HG03064 (cell line): ENCODE results near the gene PCSK2.

ENCODE experiments used
- ATAC-seq: cut with Tn5 transposase; IDR thresholded peaks from one replicate; pipeline ENCODE4 v1.9.1; 2021; ENCODE audit warnings: low read depth; ENCODE audit not compliant: unreplicated experiment

PCSK2 gene

GRCh38 chr20:17439616-17440296 is 212.9 kb downstream of the PCSK2 start:
- ATAC-seq, result no peak

GRCh38 chr20:17441745-17442144 is 214.9 kb downstream of the PCSK2 start:
- ATAC-seq, result no peak

GRCh38 chr20:17442588-17442987 is 215.7 kb downstream of the PCSK2 start:
- ATAC-seq, result no peak

- no peak for ATAC-seq
Measured at GRCh38 chr20:17443131-17443858, 216.5 kb downstream of the PCSK2 start.

GRCh38 chr20:17444091-17444490 is 217.3 kb downstream of the PCSK2 start:
- no peak for ATAC-seq

- no peak for ATAC-seq
Measured at GRCh38 chr20:17445543-17445942, 218.7 kb downstream of the PCSK2 start.

DNA sequence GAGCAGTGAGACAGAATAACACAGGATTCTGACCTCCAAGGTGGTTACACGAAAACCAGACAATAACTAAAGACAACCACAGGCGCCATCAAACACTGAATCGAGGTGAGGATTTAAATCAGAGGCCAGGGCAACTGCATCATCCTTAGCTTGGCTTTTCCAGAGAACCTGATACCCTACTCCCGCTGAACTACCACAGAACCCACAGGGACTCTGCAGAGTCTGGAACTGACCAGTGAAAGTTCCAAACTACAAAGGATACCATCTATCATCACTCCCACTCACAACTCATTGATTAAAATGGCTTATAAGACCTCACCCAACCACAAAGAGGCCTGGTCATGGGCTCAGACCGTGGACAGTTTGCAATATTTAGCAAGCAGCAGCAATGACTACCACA is 219.3 kb downstream of the PCSK2 start:
- ATAC-seq, result no peak

DNA sequence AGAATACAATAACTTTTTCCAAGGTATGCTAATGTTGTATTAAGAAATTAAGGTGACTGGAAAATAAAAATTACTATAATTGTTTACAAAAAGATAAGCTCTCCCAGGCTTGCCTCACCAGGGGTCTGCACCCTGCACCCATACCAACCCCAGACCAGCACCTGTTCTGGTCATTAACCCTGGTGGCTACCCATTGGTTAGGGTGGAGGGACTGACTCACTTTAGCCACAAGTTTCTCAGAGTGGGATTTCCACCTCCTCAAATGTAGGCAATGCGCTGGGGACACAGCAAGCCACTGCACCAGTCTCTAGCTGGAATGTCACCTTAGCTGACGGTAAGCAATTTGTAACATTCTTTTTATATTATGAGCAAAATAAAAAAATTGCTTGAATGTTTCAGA is 221.2 kb downstream of the PCSK2 start:
- no peak for ATAC-seq

DNA sequence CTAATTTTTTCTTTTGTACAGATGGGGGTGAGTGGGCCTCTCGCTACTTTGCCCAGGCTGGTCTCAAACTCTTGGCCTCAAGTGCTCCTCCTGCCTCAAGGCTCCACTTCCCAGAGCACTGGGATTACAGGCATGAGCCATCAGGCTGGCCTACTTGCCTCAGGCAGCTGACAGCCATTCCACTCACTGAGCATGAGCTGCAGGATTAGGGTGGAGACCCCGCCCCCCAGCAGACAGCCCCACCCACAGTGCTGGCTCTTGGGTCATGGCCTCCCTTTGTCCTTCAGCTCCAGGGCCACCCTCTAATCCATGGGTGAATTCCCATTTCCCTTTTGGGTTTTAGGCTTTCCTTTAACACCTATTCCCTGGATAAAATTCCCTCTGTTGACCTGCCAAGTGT is 222.2 kb downstream of the PCSK2 start:
- no peak for ATAC-seq

DNA sequence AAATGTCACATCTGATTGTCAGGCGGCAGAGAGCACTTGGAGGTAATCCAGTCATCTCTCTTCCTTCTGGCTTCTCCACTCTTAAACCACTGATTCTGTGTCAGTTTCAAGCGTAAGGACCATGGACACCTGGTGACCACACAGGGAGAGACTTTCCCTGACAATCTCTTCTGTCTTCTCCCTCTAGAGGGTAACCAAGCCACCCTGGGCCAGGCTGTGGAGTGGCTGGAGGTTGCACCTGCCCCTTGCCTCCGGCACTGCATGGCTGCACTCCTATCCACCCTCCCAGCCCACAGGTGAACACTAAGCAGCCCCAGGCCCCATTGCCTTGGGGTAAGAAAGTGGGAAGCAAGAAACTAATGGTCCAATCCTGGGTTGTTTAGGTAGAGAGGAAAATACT is 225.6 kb downstream of the PCSK2 start:
- no peak for ATAC-seq

GRCh38 chr20:17453592-17453991 is 226.8 kb downstream of the PCSK2 start:
- no peak for ATAC-seq

GRCh38 chr20:17456279-17456678 is 229.4 kb downstream of the PCSK2 start:
- no peak for ATAC-seq

DNA sequence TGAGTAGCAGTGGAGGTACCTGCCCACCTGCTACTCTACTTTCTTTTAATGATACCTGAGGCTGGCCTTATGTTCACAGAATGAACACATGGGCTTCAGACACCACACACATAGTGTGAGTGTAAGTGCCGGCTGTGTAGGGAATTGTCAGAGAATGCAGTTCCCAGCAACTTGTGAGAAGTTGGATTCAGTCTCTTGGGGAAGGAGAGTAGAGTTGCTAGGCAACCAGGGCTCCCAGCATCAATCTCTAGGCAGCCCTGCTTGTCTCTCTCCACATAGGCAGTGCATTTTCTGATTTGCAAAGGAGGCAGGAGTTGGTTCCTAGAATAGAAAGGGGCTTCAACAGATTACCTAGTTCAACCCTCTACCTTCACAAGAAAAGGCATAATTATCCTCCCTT is 230.2 kb downstream of the PCSK2 start:
- no peak for ATAC-seq

GRCh38 chr20:17457588-17458190 is 230.8 kb downstream of the PCSK2 start:
- no peak for ATAC-seq

DNA sequence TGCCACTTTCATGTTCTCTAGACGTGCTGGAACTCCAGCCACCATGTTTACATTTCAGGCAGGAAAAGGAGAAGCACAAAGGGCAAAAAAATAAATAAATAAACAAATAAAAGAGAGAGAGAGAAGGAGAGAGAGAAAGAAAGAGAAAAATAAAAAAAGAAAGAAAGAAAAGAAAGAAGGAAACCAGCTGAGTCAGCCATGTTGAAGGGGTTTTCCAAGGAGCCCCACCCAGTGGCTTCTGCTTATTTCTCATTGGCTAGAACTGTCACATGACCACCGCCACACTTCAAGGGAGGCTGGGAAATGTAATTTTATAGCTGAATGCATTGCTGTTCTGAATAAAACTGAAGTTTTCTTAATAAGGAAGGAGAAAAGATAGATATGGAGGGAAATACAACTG is 233.3 kb downstream of the PCSK2 start:
- no peak for ATAC-seq

GRCh38 chr20:17461941-17462340 is 235.1 kb downstream of the PCSK2 start:
- no peak for ATAC-seq

- no peak for ATAC-seq
Measured at GRCh38 chr20:17463711-17464110, 236.9 kb downstream of the PCSK2 start.

DNA sequence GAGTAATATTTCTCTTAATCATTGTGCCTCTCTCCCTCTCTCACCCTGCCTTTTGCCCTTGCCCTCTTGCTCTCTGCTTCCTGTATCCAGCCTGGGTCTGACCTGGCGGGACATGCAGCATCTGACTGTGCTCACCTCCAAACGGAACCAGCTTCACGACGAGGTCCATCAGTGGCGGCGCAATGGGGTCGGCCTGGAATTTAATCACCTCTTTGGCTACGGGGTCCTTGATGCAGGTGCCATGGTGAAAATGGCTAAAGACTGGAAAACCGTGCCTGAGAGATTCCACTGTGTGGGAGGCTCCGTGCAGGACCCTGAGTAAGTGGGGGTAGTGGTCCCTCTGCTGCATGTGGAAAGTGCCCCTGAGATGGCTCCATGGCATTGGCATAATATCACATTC is 238.4 kb downstream of the PCSK2 start:
- no peak for ATAC-seq

DNA sequence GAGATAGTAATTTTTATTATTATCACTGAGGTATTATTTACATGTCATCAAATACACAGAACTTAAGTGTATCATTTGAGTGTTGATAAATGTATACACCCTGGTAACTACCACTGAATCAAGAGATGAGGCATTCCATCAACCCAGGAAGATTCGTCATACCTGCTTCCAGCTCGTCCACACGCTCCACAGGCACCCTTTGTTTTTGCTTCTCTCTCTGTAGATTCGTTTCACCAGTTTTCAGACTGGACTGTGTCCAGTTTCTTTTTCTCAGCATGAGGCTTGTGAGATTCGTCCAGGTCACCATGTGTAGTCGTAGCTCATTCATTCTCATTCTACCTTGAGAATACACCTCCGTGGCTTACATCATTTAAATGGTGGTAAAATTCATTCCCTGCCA is 239.8 kb downstream of the PCSK2 start:
- ATAC-seq, result no peak

DNA sequence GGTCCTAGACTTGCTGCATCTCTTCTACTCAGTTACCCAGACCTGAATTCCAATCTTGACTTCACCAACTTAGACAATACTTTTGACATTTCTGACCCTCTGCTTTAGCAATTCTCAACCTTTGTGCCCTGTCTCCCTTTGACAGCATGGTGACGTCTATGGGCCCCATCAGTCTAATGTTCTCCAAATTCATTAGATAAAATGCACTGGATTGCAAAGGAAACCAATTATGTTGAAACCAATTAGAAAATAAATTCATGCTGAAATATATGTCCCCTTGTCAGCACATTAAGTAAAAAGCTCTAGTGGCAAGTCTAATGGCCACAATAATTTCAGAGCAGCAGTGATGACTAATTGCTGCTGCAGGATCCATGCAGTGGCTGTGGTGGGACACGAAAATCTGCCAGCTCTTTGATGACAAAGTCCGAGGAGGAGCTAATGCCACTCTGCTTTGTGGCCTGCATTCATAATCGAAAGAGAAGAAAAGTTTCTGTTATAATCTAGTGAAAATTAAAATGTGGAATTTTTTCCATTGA is 240.3 kb downstream of the PCSK2 start:
- ATAC-seq, result no peak

DNA sequence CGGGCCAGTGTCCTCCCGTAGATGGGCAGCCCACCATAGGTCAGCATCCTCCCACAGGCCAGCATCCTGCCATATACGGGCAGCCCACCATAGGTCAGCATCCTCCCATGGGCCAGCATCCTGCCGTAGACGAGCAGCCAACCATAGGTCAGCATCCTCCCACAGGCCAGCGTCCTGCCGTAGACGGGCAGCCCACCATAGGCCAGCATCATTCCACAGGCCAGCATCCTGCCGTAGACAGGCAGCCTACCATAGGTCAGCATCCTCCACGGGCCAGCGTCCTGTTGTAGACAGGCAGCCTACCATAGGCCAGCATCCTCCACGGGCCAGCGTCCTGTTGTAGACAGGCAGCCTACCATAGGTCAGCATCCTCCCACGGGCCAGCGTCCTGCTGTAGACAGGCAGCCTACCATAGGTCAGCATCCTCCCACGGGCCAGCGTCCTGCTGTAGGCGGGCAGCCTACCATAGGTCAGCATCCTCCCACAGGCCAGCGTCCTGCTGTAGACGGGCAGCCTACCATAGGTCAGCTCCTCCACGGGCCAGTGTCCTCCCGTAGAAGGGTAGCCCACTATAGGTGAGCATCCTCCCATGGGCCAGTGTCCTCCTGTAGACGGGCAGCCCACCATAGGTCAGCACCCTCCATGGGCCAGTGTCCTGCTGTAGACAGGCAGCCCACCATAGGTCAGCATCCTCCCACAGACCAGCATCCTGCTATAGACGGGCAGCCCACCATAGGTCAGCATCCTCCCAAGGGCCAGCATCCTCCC is 241.4 kb downstream of the PCSK2 start:
- no peak for ATAC-seq
